CD14-positive monocyte (primary cell): ENCODE measurements around the gene DNAJC1. TPM values are rescaled to one million over a fixed set of nuclear protein-coding genes. Genes with fewer than 3 reads are reported as not detected.

Experiments
- DNase-seq, 3 donors: peaks; one replicate each; pipeline ENCODE4 v3.0.0-alpha.2; 2011 to 2022
- H2AFZ ChIP-seq: 2 replicates; pipeline ENCODE4 v1.6.0; 2012; ENCODE audit warnings: mild to moderate bottlenecking, low read depth, low read length, inconsistent platforms; ENCODE audit not compliant: insufficient read depth, poor library complexity, severe bottlenecking
- H3K27ac ChIP-seq, 2 donors: 1 replicate in 1 of 2; 2 replicates in 1 of 2; pipeline ENCODE4 v1.5.1; 2012 to 2013; ENCODE audit warnings: low read length in 2 of 2, control low read depth in 1 of 2, inconsistent platforms in 1 of 2, low read depth in 1 of 2, mild to moderate bottlenecking in 1 of 2
- H3K27me3 ChIP-seq, 2 donors: one replicate each; pipeline versions ENCODE4 v1.6.0 to v1.6.1; 2011 to 2013; ENCODE audit warnings: low read length in 2 of 2; ENCODE audit not compliant: control insufficient read depth in 2 of 2, insufficient read depth in 2 of 2
- H3K36me3 ChIP-seq, 2 donors: replicated peaks in 1 of 2; 1 replicate in 1 of 2; 2 replicates in 1 of 2; pipeline versions ENCODE4 v1.5.1 to v1.6.1; 2012 to 2013; ENCODE audit warnings: low read length in 2 of 2, control low read depth in 1 of 2, inconsistent platforms in 1 of 2, mild to moderate bottlenecking in 1 of 2; ENCODE audit not compliant: insufficient read depth in 2 of 2, control insufficient read depth in 1 of 2
- H3K4me1 ChIP-seq, 2 donors: 1 replicate in 1 of 2; 2 replicates in 1 of 2; pipeline versions ENCODE4 v1.5.1 to v1.6.1; 2012 to 2013; ENCODE audit warnings: low read length in 2 of 2, control low read depth in 1 of 2, inconsistent platforms in 1 of 2, mild to moderate bottlenecking in 1 of 2, moderate library complexity in 1 of 2; ENCODE audit not compliant: insufficient read depth in 2 of 2, control insufficient read depth in 1 of 2
- H3K4me2 ChIP-seq: replicated peaks from 2 replicates; pipeline ENCODE3; 2012; ENCODE audit warnings: low read length, moderate library complexity, mild to moderate bottlenecking; ENCODE audit not compliant: poor library complexity, severe bottlenecking; ENCODE audit errors: extremely low read depth
- H3K4me3 ChIP-seq, 3 experiments: fragments of 200-600 bp in 1 of 3; sonication (generic) in 1 of 3; replicated peaks in 1 of 3; 1 replicate in 2 of 3; 2 replicates in 1 of 3; pipeline ENCODE4 v1.5.1; 2011 to 2013; ENCODE audit warnings: low read length in 3 of 3, mild to moderate bottlenecking in 3 of 3, control low read depth in 2 of 3, low read depth in 2 of 3, inconsistent platforms in 1 of 3, moderate library complexity in 1 of 3
- H3K79me2 ChIP-seq: 2 replicates; pipeline ENCODE4 v1.6.0; 2012; ENCODE audit warnings: mild to moderate bottlenecking, control low read depth, inconsistent platforms, low read length, moderate library complexity; ENCODE audit not compliant: insufficient read depth
- H3K9ac ChIP-seq: 2 replicates; pipeline ENCODE4 v1.6.0; 2017; ENCODE audit warnings: low read length, mild to moderate bottlenecking; ENCODE audit not compliant: insufficient read depth, poor library complexity, severe bottlenecking
- H3K9me3 ChIP-seq, 2 donors: replicated peaks in 1 of 2; 1 replicate in 1 of 2; 2 replicates in 1 of 2; pipeline versions ENCODE4 v1.5.1 to v1.6.1; 2012 to 2013; ENCODE audit warnings: low read length in 2 of 2, control low read depth in 1 of 2; ENCODE audit not compliant: control insufficient read depth in 1 of 2, insufficient read depth in 1 of 2
- H4K20me1 ChIP-seq: 2 replicates; pipeline ENCODE4 v1.6.0; 2012; ENCODE audit warnings: mild to moderate bottlenecking, low read length, control low read depth, moderate library complexity; ENCODE audit not compliant: insufficient read depth
- H3K27ac Mint-ChIP-seq, 7 donors: one replicate each; pipeline ENCODE4 v1.8.0; 2020; ENCODE audit warnings: mild to moderate bottlenecking in 7 of 7, mixed read lengths in 7 of 7, moderate library complexity in 6 of 7, inconsistent platforms in 2 of 7
- H3K27me3 Mint-ChIP-seq, 3 donors: one replicate each; pipeline ENCODE4 v1.8.0; 2021 to 2022; ENCODE audit warnings: low read depth in 3 of 3, mild to moderate bottlenecking in 3 of 3, mixed read lengths in 3 of 3, moderate library complexity in 3 of 3, inconsistent platforms in 1 of 3
- H3K36me3 Mint-ChIP-seq, 2 donors: one replicate each; pipeline ENCODE4 v1.8.0; 2020; ENCODE audit warnings: mixed read lengths in 2 of 2, inconsistent platforms in 1 of 2, mild to moderate bottlenecking in 1 of 2
- H3K4me1 Mint-ChIP-seq: one replicate; pipeline ENCODE4 v1.8.0; 2020; ENCODE audit warnings: mild to moderate bottlenecking, mixed read lengths
- H3K4me3 Mint-ChIP-seq, 2 donors: one replicate each; pipeline ENCODE4 v1.8.0; 2020; ENCODE audit warnings: mild to moderate bottlenecking in 2 of 2, mixed read lengths in 2 of 2, moderate library complexity in 1 of 2
- H3K9me3 Mint-ChIP-seq, 7 donors: one replicate each; pipeline ENCODE4 v1.8.0; 2020 to 2022; ENCODE audit warnings: mixed read lengths in 7 of 7, mild to moderate bottlenecking in 6 of 7, moderate library complexity in 6 of 7, inconsistent platforms in 2 of 7
- WGBS: methylation state at CpG from one replicate; pipeline ENCODE4 v1.1.5; 2013; ENCODE audit warnings: missing lambda C conversion rate; ENCODE audit not compliant: insufficient coverage; 5-methylcytosine and 5-hydroxymethylcytosine counted together
- intact Hi-C, 2 donors: fragments of 100-400 bp; cut with micrococcal nuclease; formaldehyde crosslinking; loops; one replicate each; pipeline versions ENCODE4 v1.15.0 to v1.15.1; 2023
- polyA plus RNA-seq, 3 donors: library from polyadenylated mRNA; depleted of rRNA in 1 of 3; unstranded in 2 of 3; stranded (reverse) in 1 of 3; fragments of 300-500 nt in 2 of 3; fragments of >200 nt in 1 of 3; fragmentation: Illumina TruSeq in 2 of 3; gene quantifications; 1 replicate in 2 of 3; 2 replicates in 1 of 3; pipeline ENCODE4 v1.2.3, GENCODE V29; 2012 to 2021
- TF ChIP-seq, protein P1 (sequence below): fragments of 200-600 bp; IDR thresholded peaks from one replicate; pipeline ENCODE4 v1.8.0; 2022; ENCODE audit warnings: antibody characterized with exemption, mild to moderate bottlenecking

Gene DNAJC1
- polyA plus RNA-seq, 3 donors: 11.4 to 12.9 (median 12.5) TPM

DNA sequence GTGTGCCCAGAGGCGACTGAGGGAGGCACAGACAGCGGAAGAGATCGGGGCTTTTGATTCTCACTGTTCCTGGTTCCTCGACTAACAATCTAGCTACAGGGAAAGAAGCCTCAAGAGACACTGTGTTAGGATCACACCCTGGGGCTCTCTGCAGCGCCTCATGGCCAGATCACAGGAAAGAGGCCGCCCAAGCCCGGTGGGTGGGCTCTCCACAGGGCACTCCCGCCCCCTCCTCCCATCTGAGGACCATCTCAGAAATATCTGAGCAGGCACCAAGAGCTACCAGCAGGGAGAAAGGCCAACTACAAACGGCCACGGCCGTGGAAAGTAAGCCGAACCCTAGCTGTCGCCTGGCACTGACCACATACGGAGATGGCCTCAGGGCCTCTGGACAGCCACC is 245.3 kb downstream of the DNAJC1 start:
- no peaks in the 10 kb centered on the region for H3K79me2 ChIP-seq
- H3K4me3 Mint-ChIP-seq: no peak overlapping the region
- H3K9me3 ChIP-seq: no peaks in the 10 kb centered on the region
- H3K9me3 Mint-ChIP-seq: peaks cover 0 to 2% (median 0%) of the 10 kb centered on the region in 7 donors
- no peaks in the 10 kb centered on the region for H3K27me3 Mint-ChIP-seq
- no peak overlapping the region for H3K4me2 ChIP-seq
- TF ChIP-seq, protein P1, sequence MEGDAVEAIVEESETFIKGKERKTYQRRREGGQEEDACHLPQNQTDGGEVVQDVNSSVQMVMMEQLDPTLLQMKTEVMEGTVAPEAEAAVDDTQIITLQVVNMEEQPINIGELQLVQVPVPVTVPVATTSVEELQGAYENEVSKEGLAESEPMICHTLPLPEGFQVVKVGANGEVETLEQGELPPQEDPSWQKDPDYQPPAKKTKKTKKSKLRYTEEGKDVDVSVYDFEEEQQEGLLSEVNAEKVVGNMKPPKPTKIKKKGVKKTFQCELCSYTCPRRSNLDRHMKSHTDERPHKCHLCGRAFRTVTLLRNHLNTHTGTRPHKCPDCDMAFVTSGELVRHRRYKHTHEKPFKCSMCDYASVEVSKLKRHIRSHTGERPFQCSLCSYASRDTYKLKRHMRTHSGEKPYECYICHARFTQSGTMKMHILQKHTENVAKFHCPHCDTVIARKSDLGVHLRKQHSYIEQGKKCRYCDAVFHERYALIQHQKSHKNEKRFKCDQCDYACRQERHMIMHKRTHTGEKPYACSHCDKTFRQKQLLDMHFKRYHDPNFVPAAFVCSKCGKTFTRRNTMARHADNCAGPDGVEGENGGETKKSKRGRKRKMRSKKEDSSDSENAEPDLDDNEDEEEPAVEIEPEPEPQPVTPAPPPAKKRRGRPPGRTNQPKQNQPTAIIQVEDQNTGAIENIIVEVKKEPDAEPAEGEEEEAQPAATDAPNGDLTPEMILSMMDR: no peak
- H3K9ac ChIP-seq: no peak overlapping the region
- H3K27ac ChIP-seq: no peak overlapping the region
- no peak overlapping the region for H3K4me3 ChIP-seq
- no peaks in the 10 kb centered on the region for H3K4me1 ChIP-seq
- peaks cover 30 to 52% of the 10 kb centered on the region in 2 donors for H3K36me3 Mint-ChIP-seq
- DNase-seq: no peak
- 94% methylated on average over 14 of the region's 14 CpGs for WGBS
- intact Hi-C loops: no loop called here
- H3K27me3 ChIP-seq: no peaks in the 10 kb centered on the region
- H3K4me1 Mint-ChIP-seq: peaks cover 8% of the 10 kb centered on the region
- H3K27ac Mint-ChIP-seq: peak overlapping the region in 1 of 7 donors; percentile 20
- no peaks in the 10 kb centered on the region for H4K20me1 ChIP-seq
- no peak overlapping the region for H2AFZ ChIP-seq
- H3K36me3 ChIP-seq: peaks cover 13 to 28% of the 10 kb centered on the region in 2 donors

DNA sequence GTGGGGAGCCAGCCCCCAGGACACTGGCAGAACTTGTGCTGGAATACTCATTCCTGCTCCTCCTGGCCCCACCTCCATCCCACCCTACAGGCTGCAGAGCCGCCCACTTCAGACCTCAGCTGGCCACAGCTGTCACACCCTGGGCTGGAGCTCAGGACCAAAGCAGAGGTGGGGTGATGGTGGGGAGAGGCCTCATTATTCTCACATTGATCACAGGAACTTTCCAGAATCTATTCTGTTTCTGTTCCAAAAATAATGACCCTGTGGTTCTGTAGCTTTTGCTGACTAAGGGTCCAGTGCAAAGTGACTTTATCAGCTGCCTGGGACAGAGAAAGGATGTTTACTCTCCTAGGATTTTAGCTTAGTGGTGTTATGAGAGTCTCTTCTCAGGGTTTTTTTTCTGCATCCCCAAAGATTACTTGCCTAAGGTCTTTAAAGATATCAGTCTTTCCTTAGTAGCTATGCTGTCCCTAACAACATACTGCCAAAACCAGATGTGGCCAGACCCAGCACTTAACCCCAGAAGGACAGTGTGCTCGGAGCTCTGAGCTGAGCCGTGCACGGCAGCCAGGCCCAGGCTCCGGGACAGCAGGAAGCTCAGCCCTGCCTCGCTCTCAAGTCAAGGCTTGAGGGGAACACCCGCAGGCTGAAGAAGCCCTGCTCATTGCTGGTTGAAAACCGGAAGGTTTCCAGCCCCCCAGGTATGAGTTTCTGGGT is 246.2 kb downstream of the DNAJC1 start:
- Histone ChIP-seq H3K4me3 (no peak overlapping the region), H3K79me2 (no peaks in the 10 kb centered on the region), H3K27me3 (no peaks in the 10 kb centered on the region), H4K20me1 (no peaks in the 10 kb centered on the region), H3K4me2 (no peak overlapping the region), H3K36me3 (peaks cover 13 to 28% of the 10 kb centered on the region in 2 donors), H2AFZ (no peak overlapping the region), H3K9me3 (no peaks in the 10 kb centered on the region), H3K4me1 (no peaks in the 10 kb centered on the region), H3K27ac (no peak overlapping the region), H3K9ac (no peak overlapping the region)
- peaks cover 0 to 2% (median 0%) of the 10 kb centered on the region in 7 donors for H3K9me3 Mint-ChIP-seq
- 100% methylated on average over 4 of the region's 8 CpGs for WGBS
- H3K4me1 Mint-ChIP-seq: peaks cover 8% of the 10 kb centered on the region
- intact Hi-C loops: no loop called here
- no peak for DNase-seq
- H3K27me3 Mint-ChIP-seq: no peaks in the 10 kb centered on the region
- TF ChIP-seq, protein P1: no peak
- H3K4me3 Mint-ChIP-seq: no peak overlapping the region
- H3K36me3 Mint-ChIP-seq: peaks cover 30 to 52% of the 10 kb centered on the region in 2 donors
- H3K27ac Mint-ChIP-seq: peak overlapping the region in 1 of 7 donors; percentile 15
